PFSK-1 (cell line): Measurements from ENCODE around the gene ZDHHC1.

Experiments used
- FOXP2 ChIP-seq: optimal IDR thresholded peaks from 2 replicates; pipeline ENCODE3; 2011; ENCODE audit warnings: borderline replicate concordance, control low read depth, inconsistent platforms; ENCODE audit not compliant: insufficient read depth; ENCODE audit errors: extremely low read length, extremely low read depth
- POLR2AphosphoS5 ChIP-seq: IDR thresholded peaks from 2 replicates; pipeline ENCODE4 v1.6.1; 2012; ENCODE audit warnings: low read depth, mild to moderate bottlenecking, control low read depth, low read length, moderate library complexity
- TF ChIP-seq, protein P1 (sequence below), 2 experiments: IDR thresholded peaks; 2 replicates each; pipeline versions ENCODE4 v1.6.1 to v1.8.0; 2011 to 2012; ENCODE audit warnings: low read depth in 2 of 2, low read length in 2 of 2, control low read depth in 1 of 2, inconsistent platforms in 1 of 2, mild to moderate bottlenecking in 1 of 2, moderate library complexity in 1 of 2; ENCODE audit not compliant: insufficient read depth in 1 of 2

GRCh38 chr16:67449739-67450138 is 33.5 kb upstream of the ZDHHC1 start:
- no peak for TF ChIP-seq FOXP2
- TF ChIP-seq, protein P1, sequence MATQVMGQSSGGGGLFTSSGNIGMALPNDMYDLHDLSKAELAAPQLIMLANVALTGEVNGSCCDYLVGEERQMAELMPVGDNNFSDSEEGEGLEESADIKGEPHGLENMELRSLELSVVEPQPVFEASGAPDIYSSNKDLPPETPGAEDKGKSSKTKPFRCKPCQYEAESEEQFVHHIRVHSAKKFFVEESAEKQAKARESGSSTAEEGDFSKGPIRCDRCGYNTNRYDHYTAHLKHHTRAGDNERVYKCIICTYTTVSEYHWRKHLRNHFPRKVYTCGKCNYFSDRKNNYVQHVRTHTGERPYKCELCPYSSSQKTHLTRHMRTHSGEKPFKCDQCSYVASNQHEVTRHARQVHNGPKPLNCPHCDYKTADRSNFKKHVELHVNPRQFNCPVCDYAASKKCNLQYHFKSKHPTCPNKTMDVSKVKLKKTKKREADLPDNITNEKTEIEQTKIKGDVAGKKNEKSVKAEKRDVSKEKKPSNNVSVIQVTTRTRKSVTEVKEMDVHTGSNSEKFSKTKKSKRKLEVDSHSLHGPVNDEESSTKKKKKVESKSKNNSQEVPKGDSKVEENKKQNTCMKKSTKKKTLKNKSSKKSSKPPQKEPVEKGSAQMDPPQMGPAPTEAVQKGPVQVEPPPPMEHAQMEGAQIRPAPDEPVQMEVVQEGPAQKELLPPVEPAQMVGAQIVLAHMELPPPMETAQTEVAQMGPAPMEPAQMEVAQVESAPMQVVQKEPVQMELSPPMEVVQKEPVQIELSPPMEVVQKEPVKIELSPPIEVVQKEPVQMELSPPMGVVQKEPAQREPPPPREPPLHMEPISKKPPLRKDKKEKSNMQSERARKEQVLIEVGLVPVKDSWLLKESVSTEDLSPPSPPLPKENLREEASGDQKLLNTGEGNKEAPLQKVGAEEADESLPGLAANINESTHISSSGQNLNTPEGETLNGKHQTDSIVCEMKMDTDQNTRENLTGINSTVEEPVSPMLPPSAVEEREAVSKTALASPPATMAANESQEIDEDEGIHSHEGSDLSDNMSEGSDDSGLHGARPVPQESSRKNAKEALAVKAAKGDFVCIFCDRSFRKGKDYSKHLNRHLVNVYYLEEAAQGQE (IDR thresholded peaks at IDR 0.05; ENCODE audit: insufficient read depth in 1 of 2, low read depth in 2 of 2, low read length in 2 of 2), result no peak
- no peak for TF ChIP-seq POLR2AphosphoS5
